CD4-positive, alpha-beta T cell treated with Interleukin-6 for 4 hours (primary cell): Measurements from ENCODE around the gene EEF1A2.
"Not testable (repeated sequence)": the region's sequence is repeated elsewhere in the genome, so short reads cannot be mapped to it uniquely, and the experiment has no call there.

ENCODE experiments used
- DNase-seq: peaks from one replicate; pipeline ENCODE4 v3.0.0-alpha.2; 2020; ENCODE audit warnings: mixed read lengths

The EEF1A2 gene

DNA sequence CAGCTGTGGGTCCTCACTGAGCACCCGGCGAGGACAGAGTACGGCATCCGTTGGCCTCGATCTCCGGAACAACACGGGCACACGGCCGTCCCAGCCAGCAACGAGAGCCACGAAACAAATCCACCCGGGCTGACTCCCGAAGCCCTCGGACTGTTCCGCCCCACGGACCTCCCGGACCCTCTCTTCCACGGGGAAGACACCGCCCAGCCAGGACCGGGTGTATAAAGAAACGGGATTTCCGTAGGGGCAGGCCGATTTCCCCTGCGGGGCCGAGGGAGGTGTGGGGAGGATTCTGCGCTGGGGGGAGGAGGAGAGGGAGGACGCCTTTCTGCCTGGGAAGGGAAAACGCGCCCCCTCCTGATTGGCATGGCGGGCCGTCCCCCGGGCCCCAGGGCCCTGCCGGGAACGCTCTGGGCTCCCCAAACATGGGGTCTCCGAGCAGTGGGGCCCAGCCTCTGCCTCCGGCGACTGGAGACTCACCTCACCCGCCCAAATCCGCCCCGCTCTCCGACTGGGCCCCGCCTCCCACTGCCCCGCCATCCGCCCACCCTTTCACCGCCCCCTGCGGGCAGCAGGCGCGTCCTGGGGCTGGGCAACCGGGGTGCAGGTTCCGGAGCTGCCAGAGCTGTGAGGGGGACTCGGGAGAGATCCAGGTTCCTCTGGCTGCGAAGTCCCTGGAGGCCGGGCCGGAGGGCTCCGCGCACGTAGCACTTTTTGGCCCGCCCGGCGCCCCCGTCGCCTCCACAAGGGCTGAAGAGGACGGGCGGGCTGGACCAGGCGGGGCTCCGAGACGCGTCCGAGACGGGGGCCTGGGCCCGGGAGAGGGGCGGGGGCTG is 21.0 kb upstream of the EEF1A2 start:
- peak; percentile 79 for DNase-seq

DNA sequence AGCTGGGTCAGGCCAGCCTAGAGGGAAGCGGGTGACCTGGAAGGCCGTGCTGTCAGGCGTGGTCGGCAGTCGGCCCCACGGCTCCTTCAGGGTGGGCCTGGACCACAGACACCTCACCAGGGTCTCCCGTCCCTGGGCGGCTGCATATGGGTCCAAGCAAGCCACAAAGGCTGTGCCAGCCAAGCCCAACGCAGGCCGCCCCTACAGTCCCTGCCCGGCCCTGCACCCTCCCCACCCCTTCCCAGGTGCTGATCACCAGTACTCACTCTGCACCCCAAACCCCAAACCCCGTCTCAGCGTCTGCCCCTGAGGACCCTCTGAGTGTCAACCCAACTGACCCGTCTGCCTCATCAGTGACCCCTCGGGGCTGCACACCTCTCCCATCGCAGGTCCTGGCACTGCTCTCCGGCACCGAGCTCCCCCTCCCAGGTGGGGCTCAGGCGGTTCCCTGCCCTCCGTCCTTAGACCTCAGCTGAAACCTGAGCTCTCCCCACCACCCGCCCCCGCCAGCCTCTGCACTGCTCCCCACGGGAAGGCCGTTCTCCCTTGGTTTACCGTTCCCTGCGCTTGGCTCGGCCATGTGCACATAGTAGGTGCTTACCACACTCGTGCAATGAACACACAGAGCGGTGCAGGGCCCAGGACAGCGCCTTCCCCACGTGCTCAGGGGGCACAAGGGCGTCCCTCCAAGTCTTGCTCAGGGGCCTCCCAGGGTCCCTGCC is 20.2 kb upstream of the EEF1A2 start:
- DNase-seq: no peak

DNA sequence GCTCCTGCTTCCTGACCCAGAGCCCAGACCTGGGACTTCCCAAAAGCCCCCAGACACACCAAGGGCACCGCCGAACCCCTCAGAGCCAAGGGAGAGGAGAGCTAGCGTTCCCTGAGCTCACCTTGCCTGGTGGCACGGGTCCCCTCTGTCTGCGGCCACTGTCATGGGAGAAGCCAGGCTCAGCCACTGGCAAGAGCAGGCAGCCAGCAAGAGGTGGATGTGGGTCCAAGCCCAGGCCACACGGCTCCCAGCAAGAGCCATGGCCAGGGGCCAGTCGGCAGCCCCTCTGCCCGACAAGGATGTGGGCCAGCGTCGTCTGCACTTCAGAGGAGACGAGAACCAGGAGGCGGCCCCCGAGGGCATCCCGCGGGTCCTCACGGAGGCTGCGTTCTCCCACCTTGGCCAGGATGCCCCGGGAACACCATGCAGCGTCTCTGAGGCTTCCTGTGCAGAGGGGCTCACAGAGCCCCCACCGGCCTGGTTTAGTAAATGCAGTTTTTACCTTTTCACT is 19.5 kb upstream of the EEF1A2 start:
- no peak for DNase-seq

- DNase-seq: no peak
These were observed 18.8 kb upstream of the EEF1A2 start for GRCh38 chr20:63517376-63518309.

DNA sequence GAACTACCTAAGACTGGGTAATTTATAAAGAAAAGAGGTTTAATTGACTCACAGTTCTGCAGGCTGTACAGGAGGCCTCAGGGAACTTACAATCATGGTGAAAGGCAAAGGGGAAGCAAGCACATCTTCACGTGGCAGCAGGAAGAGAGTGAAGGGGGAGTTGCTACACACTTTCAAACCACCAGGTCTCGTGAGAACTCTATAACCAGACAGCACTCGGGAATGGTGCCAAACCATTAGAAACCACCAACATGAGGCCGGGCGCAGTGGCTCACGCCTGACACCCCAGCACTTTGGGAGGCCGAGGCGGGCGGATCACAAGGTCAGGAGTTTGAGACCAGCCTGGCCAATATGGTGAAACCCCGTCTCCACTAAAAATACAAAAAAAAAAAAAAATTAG is 15.6 kb upstream of the EEF1A2 start:
- not testable (repeated sequence) for DNase-seq

DNA sequence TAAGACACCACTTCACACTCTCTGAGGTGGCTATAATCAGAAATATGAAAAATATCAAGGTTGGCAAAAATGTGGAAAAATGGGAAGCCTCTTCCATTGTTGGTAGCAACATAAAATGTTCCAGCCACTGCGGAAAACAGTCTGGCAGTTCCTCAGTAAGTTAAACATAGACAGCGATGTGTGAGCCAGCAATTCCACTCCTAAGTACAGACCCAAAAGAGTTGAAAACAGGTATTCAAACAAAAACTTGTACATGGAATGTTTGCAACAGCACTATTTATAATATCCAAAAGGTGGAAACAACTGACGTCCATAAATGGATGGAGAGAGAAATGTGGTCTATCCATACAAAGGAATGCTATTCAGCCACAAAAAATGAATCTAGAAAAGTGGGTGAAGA is 14.3 kb upstream of the EEF1A2 start:
- DNase-seq: no peak

- no peak for DNase-seq
These were observed 10.2 kb upstream of the EEF1A2 start for GRCh38 chr20:63509088-63509564.

- DNase-seq: no peak
These were observed 9.3 kb upstream of the EEF1A2 start for GRCh38 chr20:63508072-63508768.

- no peak for DNase-seq
These were observed 8.3 kb upstream of the EEF1A2 start for GRCh38 chr20:63507083-63507743.

DNA sequence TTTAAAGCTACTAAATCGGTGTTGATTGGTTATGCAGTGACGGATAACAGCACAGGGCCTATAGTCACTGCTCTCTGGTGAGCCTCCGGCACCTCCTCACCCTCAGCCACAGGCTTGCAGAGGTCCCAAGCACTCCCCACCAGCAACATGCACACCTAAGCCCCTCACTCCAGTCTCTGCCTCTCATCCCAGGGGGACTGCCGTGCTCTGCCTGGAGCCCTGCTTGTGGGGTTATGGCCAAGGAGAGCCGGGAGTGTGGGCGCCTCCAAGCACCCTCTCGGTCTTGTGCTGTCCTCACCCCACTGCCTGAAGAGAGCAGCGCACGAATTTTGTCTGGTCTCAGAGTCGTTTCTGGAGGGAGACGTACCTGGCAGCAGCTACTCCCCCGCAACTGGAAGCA is 6.8 kb upstream of the EEF1A2 start:
- no peak for DNase-seq

DNA sequence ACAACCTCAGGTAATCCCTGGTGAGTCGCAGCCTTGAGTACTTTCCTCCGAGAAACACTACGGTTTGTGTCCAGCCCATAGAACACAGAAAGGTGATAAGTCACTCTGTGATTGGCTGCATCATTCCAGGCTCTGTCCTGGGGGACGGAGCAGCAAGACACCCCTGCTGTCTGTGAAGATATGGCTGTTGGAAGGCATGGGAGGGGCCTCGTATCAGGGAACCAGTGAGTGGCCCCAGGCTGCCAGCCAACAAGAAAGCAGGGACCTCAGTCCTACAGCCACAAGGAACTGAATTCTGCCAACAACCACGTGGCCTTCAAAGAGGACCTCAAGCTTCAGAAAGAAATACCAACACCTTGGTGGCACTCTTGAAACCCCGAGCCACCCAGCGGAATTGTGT is 6.4 kb upstream of the EEF1A2 start:
- no peak for DNase-seq

- DNase-seq: no peak
These were observed 5.8 kb upstream of the EEF1A2 start for GRCh38 chr20:63504642-63505041.

DNA sequence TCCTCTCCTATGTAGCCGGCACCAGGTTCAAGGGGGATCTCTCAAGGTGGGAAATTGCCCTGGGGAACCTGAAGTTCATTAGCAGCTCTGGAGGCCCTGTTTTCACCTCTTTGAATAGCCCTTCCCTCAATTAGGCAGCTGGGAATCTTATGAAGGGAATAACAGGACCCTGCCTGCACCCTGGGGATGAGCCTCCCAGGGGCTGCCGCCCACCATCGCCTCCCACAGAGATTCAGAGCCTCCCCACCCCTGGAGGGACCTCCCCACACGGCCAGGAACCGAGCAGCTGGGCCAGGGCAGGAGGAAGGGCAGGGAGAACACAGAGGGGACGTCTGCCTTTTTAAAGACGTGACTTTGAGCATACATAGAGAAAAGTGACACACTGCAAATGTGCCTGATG is 4.6 kb upstream of the EEF1A2 start:
- no peak for DNase-seq

DNA sequence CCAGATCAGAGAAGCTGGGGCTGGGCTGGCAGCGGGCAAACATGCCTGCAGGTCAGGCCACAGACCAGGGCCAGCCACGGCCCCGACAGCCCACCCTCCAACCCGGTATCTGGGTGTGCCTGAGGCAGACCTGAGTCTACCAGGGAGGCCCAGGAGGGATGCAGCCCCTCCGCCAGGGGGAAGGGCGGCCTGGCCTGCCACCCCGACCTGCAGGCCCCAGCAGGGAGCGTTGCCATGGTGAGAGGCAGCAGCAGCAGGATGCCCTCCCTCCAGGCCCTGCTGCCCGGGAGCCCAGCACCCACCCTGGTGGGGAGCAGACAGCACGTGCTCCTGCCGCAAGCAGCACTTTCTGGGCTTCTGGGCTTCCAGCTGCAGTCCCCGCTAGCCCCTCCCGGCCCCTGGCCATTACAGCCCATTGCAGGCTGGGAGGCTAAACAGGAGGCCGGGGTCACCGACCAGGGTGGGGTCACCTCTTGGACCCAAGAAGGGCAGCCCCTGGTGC is 3.8 kb upstream of the EEF1A2 start:
- DNase-seq: no peak

GRCh38 chr20:63501818-63502670 is 3.2 kb upstream of the EEF1A2 start:
- no peak for DNase-seq

DNA sequence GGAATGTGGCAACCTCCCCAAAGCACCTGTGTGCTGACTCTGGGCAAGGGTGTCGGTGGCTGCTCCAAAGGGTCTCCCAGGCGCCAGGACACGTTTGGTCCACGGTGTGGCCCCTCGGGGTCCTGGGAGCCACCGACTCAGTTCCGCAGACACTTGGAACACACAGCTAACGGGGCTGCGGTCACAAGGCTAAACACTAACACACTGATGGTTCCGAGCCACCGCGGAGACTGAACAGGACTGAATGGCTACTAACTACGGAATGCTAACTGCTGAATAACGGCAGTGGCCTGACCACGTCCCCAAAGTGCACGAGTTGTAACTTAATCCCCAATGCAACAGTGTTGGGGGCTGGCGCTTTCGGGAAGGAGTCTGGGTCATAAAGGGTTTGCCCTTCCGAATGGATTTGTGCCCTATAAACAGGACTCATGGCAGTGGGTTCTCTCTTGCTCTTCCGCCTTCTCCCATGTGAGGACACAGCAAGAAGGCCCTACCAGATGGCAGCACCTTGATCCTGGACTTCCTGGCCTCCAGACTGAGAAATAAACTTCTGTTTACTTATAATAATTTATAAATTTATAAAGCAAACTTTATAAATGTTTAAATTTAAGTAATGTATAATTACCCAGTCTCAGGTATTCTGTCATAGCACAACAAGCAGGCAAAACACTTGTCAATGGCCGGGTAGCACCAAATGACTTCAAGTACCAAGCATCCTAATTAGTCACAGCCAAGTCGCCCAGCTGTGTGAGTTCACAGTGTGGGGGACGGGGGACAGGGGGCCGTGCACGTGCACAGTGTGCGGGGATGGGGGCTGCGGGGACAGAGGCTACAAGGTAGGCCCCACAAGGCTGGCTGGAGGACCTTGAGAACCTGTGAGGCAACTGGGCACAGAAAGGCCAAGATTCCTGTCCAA is 2.3 kb upstream of the EEF1A2 start:
- DNase-seq: no peak

DNA sequence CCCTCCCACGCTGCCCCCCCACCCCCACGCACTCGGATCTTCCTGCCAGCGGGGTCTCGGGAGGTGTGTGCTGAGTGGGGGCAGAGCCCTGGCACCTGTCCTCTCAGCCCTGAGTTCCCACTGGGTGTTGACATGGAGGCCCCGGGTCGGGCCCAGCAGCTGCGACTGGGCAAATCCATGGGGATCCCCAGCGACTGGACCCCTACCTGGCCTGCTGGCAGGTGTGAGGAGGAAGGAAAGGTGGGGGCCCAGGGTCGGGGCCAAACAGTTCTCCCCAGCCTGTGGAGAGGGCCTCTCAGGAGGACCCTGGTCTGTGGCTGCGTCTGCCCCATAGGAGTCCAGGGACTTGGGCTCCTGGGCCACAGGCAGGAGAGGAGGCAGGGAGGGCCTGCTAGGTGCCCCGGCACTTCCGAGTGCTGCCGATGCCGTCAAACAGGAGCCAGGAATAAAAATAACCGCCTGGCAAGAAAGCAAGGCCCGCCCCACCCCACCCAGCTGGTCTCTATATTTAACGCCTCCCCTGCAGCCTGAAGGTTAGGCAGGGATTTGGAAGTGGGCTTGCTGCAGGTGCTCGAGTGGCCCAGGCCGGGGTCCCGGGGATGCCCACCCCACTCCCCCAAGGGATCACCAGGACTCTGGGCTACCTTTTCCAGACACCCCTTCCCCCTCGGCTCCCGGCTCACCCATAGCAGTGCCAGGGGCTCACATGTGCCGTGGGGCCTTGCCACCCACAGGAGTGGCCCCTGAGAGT is 1.4 kb upstream of the EEF1A2 start:
- DNase-seq: no peak

GRCh38 chr20:63499338-63499969 is 571 bp upstream of the EEF1A2 start:
- DNase-seq: no peak
